ENCODE measurements around the gene SDSL.

The SDSL gene

DNA sequence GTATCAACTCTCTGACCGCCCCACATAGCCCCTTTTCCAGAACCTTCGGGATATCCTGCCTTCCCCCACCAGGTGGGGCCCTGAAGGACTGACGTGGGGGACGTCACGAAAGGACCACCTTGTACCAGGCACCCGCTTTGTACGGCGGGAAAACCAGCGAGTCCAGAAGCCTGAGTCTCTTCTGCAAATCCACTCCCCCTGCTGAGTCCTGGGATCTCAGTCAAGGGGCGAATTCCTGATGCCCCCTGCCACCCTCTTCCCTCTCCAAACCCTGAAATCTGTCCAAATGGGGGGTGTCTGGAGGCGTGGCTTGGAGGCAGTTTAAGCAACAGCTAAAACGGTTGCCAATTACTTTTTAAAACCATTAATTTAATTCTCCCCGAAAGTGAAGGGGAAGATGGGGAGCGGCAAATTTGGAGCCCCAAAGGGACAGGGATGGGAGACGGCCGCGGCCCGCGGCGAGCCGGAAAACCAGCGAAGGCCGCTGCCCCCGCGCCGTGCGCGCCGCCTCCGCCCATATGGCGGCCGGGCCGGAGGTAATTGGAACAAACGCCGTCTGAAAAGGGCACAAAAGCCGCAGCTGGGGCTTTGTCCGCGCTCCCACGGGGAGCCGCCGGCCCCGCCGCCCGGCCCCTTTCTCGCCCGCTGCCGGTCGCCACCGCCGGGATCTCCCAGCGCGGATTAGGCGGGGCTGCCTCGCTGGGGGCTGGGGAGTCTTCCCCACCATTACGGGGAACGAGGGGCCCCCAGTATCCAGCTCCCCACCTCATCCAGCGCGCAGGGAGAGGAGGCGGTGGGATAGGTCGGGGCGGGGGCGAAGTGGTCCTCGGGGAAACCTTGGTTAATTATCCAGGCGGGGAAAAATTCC, 42.9 kb downstream of the SDSL start:
- Histone ChIP-seq H3K9ac (ENCODE audit: low read length) (no peak overlapping the region), H3K4me3 (ENCODE audit: insufficient read depth, low read length, poor library complexity, severe bottlenecking) (no peak overlapping the region), H3K36me3 (ENCODE audit: low read length) (no peaks in the 10 kb centered on the region), H3K27ac (ENCODE audit: low read depth, low read length) (no peak overlapping the region), H3K4me2 (ENCODE audit: low read depth, low read length, poor library complexity, severe bottlenecking) (no peak overlapping the region), H2AFZ (ENCODE audit: low read depth, low read length, severe bottlenecking) (no peak overlapping the region), H3F3A (ENCODE audit: insufficient read depth) (no peaks in the 10 kb centered on the region), H3K79me2 (ENCODE audit: insufficient read depth, low read length) (no peaks in the 10 kb centered on the region), H3K27me3 (ENCODE audit: low read length) (no peaks in the 10 kb centered on the region), H4K20me1 (ENCODE audit: low read depth, low read length) (no peaks in the 10 kb centered on the region), H3K9me2 (replicated peaks; ENCODE audit: insufficient read depth, low read length) (no peaks in the 10 kb centered on the region), H3K9me3 (ENCODE audit: insufficient read depth, low read length) (no peaks in the 10 kb centered on the region)
- no peak for TF ChIP-seq EZH2phosphoT487 (conservative IDR thresholded peaks at IDR 0.05; ENCODE audit: low read length)
- TF ChIP-seq, protein P1, sequence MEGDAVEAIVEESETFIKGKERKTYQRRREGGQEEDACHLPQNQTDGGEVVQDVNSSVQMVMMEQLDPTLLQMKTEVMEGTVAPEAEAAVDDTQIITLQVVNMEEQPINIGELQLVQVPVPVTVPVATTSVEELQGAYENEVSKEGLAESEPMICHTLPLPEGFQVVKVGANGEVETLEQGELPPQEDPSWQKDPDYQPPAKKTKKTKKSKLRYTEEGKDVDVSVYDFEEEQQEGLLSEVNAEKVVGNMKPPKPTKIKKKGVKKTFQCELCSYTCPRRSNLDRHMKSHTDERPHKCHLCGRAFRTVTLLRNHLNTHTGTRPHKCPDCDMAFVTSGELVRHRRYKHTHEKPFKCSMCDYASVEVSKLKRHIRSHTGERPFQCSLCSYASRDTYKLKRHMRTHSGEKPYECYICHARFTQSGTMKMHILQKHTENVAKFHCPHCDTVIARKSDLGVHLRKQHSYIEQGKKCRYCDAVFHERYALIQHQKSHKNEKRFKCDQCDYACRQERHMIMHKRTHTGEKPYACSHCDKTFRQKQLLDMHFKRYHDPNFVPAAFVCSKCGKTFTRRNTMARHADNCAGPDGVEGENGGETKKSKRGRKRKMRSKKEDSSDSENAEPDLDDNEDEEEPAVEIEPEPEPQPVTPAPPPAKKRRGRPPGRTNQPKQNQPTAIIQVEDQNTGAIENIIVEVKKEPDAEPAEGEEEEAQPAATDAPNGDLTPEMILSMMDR (IDR thresholded peaks at IDR 0.05; ENCODE audit: insufficient read depth, low read length, poor library complexity, severe bottlenecking) = no peak

DNA sequence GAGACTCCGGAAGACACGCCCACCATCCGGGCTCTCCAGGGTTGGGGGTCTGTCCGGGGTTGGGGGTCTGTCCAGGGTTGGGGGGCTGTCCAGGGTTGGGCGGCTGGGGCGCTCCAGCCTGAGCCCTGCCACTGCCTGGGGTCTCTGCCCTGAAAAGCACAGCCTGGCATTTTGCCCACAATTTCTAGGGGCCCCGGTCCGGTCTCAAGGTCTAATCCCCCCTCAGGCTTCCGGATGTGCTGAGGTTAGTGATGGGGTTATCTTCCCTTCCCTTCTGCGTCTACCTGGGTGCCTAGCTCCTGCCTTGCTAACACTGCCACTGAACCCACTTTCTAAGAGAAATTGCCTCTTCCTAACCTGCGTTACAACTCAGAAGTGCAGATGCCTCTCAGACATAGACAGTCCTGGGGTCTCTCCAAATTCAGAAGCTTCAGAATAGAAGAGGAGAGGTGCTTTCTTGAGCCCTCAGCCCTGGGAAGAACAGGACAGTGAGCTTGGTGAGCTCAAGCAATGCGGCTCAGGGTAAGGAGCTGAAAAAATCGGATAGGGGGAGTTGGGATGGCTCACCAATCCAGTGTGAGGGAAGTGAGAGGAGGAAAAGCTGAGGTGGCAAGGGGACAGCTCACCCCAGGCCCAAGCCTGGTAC, 43.8 kb downstream of the SDSL start:
- H3K9me3 ChIP-seq (ENCODE audit: insufficient read depth, low read length) = no peaks in the 10 kb centered on the region
- H4K20me1 ChIP-seq (ENCODE audit: low read depth, low read length) = no peaks in the 10 kb centered on the region
- H3K4me2 ChIP-seq (ENCODE audit: low read depth, low read length, poor library complexity, severe bottlenecking) = no peak overlapping the region
- H3K27ac ChIP-seq (ENCODE audit: low read depth, low read length) = no peak overlapping the region
- no peak for TF ChIP-seq EZH2phosphoT487 (conservative IDR thresholded peaks at IDR 0.05; ENCODE audit: low read length)
- TF ChIP-seq, protein P1 (IDR thresholded peaks at IDR 0.05; ENCODE audit: insufficient read depth, low read length, poor library complexity, severe bottlenecking) = no peak
- no peak overlapping the region for H2AFZ ChIP-seq (ENCODE audit: low read depth, low read length, severe bottlenecking)
- no peaks in the 10 kb centered on the region for H3K36me3 ChIP-seq (ENCODE audit: low read length)
- H3F3A ChIP-seq (ENCODE audit: insufficient read depth) = no peaks in the 10 kb centered on the region
- no peak overlapping the region for H3K4me3 ChIP-seq (ENCODE audit: insufficient read depth, low read length, poor library complexity, severe bottlenecking)
- no peaks in the 10 kb centered on the region for H3K9me2 ChIP-seq (replicated peaks; ENCODE audit: insufficient read depth, low read length)
- no peaks in the 10 kb centered on the region for H3K27me3 ChIP-seq (ENCODE audit: low read length)
- no peaks in the 10 kb centered on the region for H3K79me2 ChIP-seq (ENCODE audit: insufficient read depth, low read length)
- H3K9ac ChIP-seq (ENCODE audit: low read length) = no peak overlapping the region

DNA sequence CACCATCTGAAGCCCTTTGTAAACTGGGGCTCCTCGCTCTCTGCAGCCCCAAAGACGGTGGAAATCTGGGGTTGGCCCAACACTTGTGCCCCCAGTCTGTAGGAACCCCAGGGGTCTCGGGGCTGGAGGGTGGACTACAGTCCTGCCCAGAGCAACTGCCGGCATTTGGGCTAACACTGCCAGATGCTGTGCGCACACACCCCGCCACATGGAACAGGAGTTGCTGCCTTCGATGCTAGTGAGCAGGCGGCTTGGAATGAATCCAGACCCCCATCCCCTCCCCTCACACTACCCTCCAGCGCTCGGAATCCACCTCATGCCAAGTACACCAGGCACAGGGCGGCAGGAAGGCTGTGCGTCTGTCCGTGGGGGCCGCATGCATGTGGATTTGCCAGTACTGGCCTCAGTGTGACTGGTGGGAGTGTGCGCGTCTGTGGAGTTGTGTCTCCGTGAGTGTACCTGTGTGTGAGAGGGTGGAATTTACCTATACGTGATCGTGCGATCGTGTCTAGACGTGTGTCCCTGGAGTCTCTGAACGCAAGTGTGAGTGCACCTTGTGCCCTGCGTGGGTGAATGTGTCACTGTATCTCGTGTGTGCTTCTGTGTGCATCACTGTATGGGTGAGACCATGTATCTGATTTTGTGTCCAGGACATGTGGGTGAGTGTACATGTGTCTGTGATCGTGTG, 44.4 kb downstream of the SDSL start:
- TF ChIP-seq EZH2phosphoT487 (conservative IDR thresholded peaks at IDR 0.05; ENCODE audit: low read length) = no peak
- TF ChIP-seq, protein P1 (IDR thresholded peaks at IDR 0.05; ENCODE audit: insufficient read depth, low read length, poor library complexity, severe bottlenecking) = no peak
- no peaks in the 10 kb centered on the region for H3K9me3 ChIP-seq (ENCODE audit: insufficient read depth, low read length)
- no peaks in the 10 kb centered on the region for H3K27me3 ChIP-seq (ENCODE audit: low read length)
- no peaks in the 10 kb centered on the region for H4K20me1 ChIP-seq (ENCODE audit: low read depth, low read length)
- no peaks in the 10 kb centered on the region for H3K79me2 ChIP-seq (ENCODE audit: insufficient read depth, low read length)
- no peaks in the 10 kb centered on the region for H3K36me3 ChIP-seq (ENCODE audit: low read length)
- H3K4me2 ChIP-seq (ENCODE audit: low read depth, low read length, poor library complexity, severe bottlenecking) = no peak overlapping the region
- H2AFZ ChIP-seq (ENCODE audit: low read depth, low read length, severe bottlenecking) = no peak overlapping the region
- no peaks in the 10 kb centered on the region for H3F3A ChIP-seq (ENCODE audit: insufficient read depth)
- no peaks in the 10 kb centered on the region for H3K9me2 ChIP-seq (replicated peaks; ENCODE audit: insufficient read depth, low read length)
- H3K27ac ChIP-seq (ENCODE audit: low read depth, low read length) = no peak overlapping the region
- no peak overlapping the region for H3K4me3 ChIP-seq (ENCODE audit: insufficient read depth, low read length, poor library complexity, severe bottlenecking)
- H3K9ac ChIP-seq (ENCODE audit: low read length) = no peak overlapping the region

Measured in SU-DHL-6 (cell line).